GM12801 (cell line): Measurements from ENCODE around the gene TUBGCP2.

Experiments
- CTCF ChIP-seq: IDR thresholded peaks from one replicate; pipeline ENCODE4 v1.5.1; 2011; ENCODE audit warnings: control low read depth; ENCODE audit not compliant: insufficient read length; ENCODE audit errors: extremely low read depth

TUBGCP2 gene

DNA sequence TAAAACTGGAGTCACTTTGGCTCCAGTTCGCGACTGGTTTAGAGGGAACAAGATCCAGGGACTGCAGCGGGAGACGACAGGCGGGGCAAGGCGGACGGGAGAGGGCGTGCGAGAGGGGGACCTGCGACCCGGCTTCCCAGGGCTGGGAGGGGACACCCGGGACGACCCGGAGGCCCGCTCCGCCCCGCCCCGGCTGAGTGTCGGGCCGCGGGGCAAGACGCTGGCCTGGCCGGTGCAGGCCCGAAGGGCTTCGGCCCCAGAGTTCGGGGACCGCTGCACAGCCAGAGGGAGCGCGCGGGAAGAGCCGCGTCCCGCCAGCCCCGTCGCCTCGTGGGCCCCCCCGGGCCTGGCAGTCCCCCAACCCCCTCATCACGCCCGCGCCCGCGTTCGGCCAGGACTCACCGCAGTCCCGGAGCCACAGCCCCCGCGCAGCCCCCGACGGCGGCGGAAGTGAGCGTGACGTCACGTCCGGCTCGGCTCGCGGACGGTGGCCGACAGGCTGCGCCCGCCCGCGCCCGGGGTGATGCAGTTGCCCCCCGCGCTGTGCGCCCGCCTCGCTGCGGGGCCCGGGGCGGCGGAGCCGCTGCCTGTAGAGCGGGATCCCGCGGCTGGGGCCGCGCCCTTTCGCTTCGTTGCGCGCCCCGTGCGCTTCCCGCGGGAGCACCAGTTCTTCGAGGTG is at the start of gene TUBGCP2, which contains the start of gene ZNF511:
Gene TUBGCP2, minus strand, starts transcription at position 452 of the 679 bp plus-strand sequence. CDS start 5,931 bp downstream, outside the sequence.
Gene ZNF511, plus strand, starts transcription at position 494 of the 679 bp plus-strand sequence. Its CDS starts 30 bp downstream, at position 524.
- no peak for TF ChIP-seq CTCF

GRCh38 chr10:133357285-133358161 is 48.9 kb upstream of the TUBGCP2 start, which contains the start of gene FUOM:
TSS of gene FUOM (minus strand) at chr10:133358019. CDS start at chr10:133358007, 12 bp downstream.
- TF ChIP-seq CTCF: no peak

DNA sequence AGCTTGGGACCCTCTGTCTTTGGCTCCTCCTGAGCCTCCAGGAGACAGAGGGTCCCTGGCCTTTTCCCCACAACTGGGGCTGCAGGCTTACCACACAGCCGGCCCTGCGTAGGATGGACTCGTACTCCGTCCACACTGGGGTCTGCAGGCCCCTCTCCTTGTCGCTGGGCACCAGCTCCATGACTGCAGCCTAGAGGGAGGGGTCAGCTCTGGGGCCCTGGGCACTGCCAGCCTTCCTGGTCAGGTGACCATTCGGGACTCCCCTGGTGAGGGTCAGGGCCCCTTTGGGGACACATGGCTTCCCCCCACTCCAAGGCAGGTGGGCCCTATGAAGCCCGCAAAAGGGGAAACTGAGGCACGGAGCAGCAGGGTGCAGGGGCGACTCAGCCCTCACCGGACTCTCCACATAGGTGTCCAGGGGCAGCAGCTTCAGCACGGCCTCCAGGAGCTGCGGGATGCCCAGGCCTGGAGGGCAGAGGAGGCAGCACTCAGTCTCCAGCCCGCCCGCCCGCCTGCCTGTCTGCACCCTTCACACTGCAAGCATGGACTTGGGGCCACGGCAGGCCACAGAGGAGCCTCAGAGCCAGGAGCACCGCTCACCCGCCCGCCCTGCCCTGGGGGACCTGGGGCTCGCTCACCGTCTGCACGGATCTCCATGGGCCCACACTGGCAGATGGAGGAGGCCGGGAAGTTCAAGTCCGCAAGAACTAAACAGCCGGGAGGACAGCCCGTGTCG is 48.0 kb upstream of the TUBGCP2 start:
- no peak for TF ChIP-seq CTCF

DNA sequence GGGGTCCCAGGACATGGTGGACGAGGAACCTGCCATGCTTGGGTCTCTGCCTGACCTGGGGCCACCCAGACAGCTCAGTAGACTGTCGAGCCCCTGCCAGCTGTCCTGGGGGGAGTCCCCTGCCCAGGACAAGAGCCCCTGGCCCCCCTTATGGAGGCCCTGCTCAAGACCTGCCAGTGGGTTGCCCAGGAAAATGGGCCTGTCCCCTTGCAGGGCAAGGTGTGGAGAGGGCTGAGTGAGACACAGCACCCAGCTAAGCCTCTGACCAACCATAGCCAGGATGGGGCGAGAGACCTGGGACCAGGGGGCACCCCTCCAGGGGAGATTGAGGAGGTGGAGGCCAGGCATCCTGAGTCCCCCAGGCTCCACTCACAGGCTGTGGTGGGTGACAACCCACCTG is 47.3 kb upstream of the TUBGCP2 start:
- no peak for TF ChIP-seq CTCF

GRCh38 chr10:133355266-133355665 is 46.6 kb upstream of the TUBGCP2 start:
- TF ChIP-seq CTCF: no peak

DNA sequence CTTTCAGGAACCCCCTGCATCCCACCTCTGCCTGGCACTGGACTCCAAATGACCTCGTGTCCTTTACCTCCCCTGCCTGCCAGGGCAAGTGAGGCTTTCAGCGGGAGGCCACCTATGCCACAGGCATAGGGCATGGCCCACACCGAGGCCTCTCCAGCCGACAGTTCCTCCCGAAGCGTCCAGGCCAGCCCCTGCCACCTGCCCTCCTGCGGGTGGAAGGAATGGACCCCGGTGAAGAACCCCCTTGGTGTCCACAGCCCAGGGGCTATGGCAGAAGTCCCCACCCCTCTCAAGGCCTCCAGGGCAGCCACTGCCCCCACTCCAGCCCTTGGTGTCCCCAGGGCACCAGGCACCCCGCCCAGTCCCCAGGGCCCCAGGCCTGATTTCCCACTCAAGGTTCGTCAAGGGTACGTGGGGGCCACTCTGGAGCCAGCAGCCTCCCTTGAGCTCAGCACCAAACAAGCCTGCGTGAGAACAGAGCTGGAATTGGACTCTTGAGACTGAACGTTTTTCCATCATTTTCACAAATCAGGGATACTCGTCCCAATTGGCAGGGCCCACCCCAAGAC is 46.1 kb upstream of the TUBGCP2 start:
- no peak for TF ChIP-seq CTCF
